ENCODE data around the gene PCYT2. TPM values are rescaled to one million over a fixed set of nuclear protein-coding genes. Genes with fewer than 3 reads are reported as not detected.

Gene PCYT2
- total and polyA plus RNA-seq, 2 donors (not counting 3 experiments of a cell fraction or from before 2014, with no cell fraction given), result 52.0 to 57.1 TPM

GRCh38 chr17:81930142-81931125, 19.2 kb upstream of the PCYT2 start:
- H3K4me2 ChIP-seq (ENCODE audit: insufficient read depth, low read length), result no peak overlapping the region
- ChIA-PET POLR2A (no interaction called here), CTCF (interaction anchor here (1.2 to 1.3 kb wide), 2 partner anchors 29 to 89 kb away, joined by 4 to 5 read pairs; no protein-coding TSS in a partner anchor)
- H3K79me2 ChIP-seq (ENCODE audit: control insufficient read depth, insufficient read depth, low read length), result peaks cover 16% of the 10 kb centered on the region
- no peaks in the 10 kb centered on the region for H4K20me1 ChIP-seq (replicated peaks; ENCODE audit: control insufficient read depth, extremely low read depth, insufficient read depth, low read length)
- no peaks in the 10 kb centered on the region for H3K9me3 ChIP-seq (replicated peaks; ENCODE audit: control insufficient read depth, insufficient read depth, low read length)
- H3K27me3 ChIP-seq (ENCODE audit: control insufficient read depth in 2 of 2, insufficient read depth in 2 of 2, low read length in 2 of 2), result no peaks in the 10 kb centered on the region
- dilution Hi-C loops (cut with MboI; ENCODE audit: extremely low pct_ligation_motif_present, low sequenced_read_pairs), result no loop called here
- H3K36me3 ChIP-seq (ENCODE audit: control insufficient read depth in 2 of 2, extremely low read depth in 1 of 2, insufficient read depth in 2 of 2, low read length in 2 of 2), result peaks cover 0 to 5% of the 10 kb centered on the region in 2 experiments
- BruUV-seq (replicated peaks), result no TSS peak
- DNase-seq (ENCODE audit: low read depth, low spot score), result no peak
- FAIRE-seq, result no peak
- H3K27ac ChIP-seq (ENCODE audit: insufficient read depth, low read depth, low read length), result no peak overlapping the region
- peaks cover 9% of the 10 kb centered on the region for H3K4me1 ChIP-seq (ENCODE audit: control insufficient read depth, extremely low read depth, insufficient read depth, low read length)
- H3K4me3 ChIP-seq (replicated peaks in 1 of 3; ENCODE audit: insufficient read depth in 1 of 3, low read depth in 1 of 3, low read length in 3 of 3), result no peak overlapping the region
- TF ChIP-seq EZH2 (IDR thresholded peaks at IDR 0.05; ENCODE audit: borderline replicate concordance, low read depth, low read length, severe bottlenecking), result no peak
- no peak for TF ChIP-seq JUN (IDR thresholded peaks at IDR 0.05; ENCODE audit: borderline replicate concordance, insufficient read depth, insufficient read length, low read depth)
- TF ChIP-seq MAX (IDR thresholded peaks at IDR 0.05; ENCODE audit: insufficient read depth, insufficient read length), result no peak
- TF ChIP-seq MYC (IDR thresholded peaks at IDR 0.05; ENCODE audit: low read depth, low read length), result no peak
- no peak for TF ChIP-seq POLR2AphosphoS5 (IDR thresholded peaks at IDR 0.05; ENCODE audit: insufficient read depth, low read depth, low read length)
- TF ChIP-seq FOS (IDR thresholded peaks at IDR 0.05; ENCODE audit: borderline replicate concordance, insufficient read depth, low read length), result no peak
- no peak for TF ChIP-seq GATA2 (IDR thresholded peaks at IDR 0.05; ENCODE audit: insufficient read depth, insufficient read length, low read depth, low read length)
- TF ChIP-seq CTCF (IDR thresholded peaks at IDR 0.05; ENCODE audit: extremely low read depth in 1 of 2, insufficient read depth in 1 of 2, low read depth in 1 of 2, low read length in 2 of 2), result no peak
- no peak for TF ChIP-seq POLR2A (IDR thresholded peaks at IDR 0.05; ENCODE audit: low read depth, low read length)
- H3K9ac ChIP-seq (replicated peaks; ENCODE audit: extremely low read depth, insufficient read depth, low read length), result no peak overlapping the region
- intact Hi-C loops (cut with micrococcal nuclease), result no loop called here
- H2AFZ ChIP-seq (ENCODE audit: low read depth, low read length), result no peak overlapping the region
- no peaks in the 10 kb centered on the region for H3K9me1 ChIP-seq (replicated peaks; ENCODE audit: control insufficient read depth, extremely low read depth, insufficient read depth, low read length)

Data from endothelial cell of umbilical vein (primary cell).